HG03521 (cell line): Measurements from ENCODE around the gene MAPRE3.

ENCODE experiments used
- ATAC-seq: cut with Tn5 transposase; IDR thresholded peaks from one replicate; pipeline ENCODE4 v1.9.1; 2021; ENCODE audit warnings: mild to moderate bottlenecking, moderate library complexity; ENCODE audit not compliant: unreplicated experiment

The MAPRE3 gene

DNA sequence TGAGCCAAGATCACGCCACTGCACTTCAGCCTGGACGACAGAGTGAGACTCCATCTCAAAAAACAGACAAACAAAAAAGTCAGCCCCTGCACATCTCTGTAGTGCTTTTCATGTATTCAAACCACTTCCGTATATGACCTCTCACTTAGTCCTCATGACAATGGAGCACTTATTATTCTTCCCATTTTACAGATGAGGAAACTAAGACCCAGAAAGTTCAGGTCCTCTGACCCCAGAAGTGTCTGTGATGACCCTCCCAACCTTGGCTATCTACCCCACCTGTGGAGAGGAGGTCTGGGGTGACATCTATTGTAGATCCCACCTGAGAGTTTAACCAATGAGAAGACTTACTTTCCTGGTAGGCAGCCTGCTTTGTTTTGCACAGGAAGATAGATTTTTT lies 21.6 kb upstream of the MAPRE3 start:
- no peak for ATAC-seq

DNA sequence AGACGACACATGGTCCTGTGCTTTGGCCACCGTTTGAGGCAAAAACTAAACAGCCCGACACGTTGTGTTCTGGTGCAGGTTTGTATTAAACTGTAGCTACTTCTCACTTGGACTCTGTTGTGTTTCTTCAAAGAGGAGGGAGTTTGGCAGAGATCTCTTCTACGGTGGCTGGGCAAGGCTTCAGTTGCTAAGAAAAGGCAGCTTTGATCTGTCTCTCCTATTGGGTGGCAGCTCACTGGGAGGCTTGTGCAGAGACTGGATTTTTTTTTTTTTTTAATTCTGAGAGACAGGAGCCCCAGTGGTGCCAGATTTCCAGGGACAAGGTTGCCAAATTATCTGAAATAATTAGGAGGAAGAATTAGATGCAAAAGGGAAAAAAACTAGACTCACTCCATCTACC lies 20.2 kb upstream of the MAPRE3 start:
- no peak for ATAC-seq

DNA sequence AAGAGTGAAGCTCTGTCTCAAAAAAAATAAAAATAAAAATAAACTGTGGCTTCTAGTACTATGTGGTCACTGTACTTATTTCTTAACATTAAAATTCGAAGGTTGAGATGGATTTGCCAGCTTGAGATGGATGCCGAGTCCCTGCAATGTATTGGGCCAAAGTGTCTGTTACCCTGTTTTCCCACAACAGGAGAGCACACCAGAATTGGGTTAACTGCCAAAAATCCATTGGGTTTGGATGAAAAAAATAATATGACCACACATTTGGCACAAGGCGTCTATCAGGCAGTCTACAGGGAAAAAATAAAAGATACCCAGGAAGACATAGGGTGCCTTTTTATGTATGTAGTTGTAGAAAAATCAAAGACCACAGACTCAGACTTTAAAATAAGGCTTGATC lies 19.2 kb upstream of the MAPRE3 start:
- ATAC-seq: no peak

DNA sequence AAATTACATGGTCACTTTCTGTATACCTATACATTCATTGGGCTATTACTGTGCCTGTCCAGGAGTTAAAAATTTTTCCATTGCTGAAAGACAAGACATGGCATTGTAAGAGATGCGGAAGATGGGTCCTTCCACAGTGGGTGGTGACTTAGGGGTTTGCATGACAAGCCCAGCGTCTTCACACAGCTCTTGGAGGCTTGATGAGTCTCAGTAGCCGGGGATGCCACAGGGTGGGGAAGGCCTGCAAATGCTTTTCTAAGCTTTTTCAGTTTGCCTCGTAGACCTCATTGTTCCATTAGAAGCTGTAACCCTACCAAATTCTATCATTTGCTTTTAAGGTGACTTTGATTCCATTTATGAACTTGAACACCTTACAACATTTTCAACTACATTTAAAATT lies 18.1 kb upstream of the MAPRE3 start:
- no peak for ATAC-seq

DNA sequence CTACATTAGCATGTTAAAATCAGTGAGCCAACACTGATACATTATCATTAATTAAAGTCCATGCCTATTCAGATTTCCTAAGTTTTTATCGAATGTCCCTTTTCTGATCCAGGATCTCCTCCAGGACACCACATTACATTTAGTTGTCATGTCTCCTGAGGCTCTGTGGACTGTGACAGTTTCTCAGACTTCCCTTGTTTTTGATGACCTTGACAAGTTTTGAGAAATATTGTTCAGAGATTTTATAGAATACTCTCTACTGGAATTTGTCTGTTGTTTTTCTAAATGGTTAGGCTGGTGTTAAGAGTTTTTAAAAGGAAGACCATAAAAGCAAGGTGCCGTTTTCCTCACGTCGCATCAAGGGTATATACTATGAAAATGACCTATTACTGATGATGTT lies 16.3 kb upstream of the MAPRE3 start:
- no peak for ATAC-seq

DNA sequence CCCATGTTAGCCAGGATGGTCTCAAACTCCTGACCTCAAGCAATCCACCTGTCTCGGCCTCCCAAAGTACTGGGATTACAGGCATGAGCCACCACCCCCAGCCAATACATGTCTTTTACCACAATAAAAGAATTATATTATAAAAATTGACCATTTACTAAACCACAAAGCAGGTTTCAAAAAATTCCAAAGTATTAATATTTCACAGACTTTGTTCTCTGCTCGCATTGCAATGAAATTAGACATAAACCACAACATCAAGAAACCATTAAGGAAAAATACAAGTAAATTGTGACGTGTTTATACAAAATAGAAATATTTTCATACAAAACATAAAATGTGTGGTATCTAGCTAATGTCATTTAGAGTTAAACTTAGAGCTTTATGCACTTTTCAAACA lies 13.4 kb upstream of the MAPRE3 start:
- no peak for ATAC-seq

DNA sequence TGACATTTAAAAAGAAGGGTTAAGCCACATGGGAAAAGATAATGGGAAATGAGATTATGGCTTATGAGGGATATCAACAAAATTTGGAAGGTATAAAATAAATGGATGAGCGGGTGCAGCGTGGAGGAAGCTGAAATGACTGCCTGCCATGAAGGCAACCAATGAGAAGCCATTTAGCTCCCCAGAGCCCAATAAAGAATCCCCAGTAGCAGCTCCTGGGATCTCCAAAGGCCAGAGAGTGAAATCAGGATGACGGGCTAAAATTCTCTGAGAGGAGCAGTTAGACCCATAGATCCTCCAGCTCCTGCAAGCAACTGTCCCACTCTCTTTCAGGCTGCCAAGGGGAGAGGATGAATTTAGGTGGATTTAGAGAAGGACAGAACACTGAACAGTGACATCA lies 12.9 kb upstream of the MAPRE3 start:
- ATAC-seq: no peak

DNA sequence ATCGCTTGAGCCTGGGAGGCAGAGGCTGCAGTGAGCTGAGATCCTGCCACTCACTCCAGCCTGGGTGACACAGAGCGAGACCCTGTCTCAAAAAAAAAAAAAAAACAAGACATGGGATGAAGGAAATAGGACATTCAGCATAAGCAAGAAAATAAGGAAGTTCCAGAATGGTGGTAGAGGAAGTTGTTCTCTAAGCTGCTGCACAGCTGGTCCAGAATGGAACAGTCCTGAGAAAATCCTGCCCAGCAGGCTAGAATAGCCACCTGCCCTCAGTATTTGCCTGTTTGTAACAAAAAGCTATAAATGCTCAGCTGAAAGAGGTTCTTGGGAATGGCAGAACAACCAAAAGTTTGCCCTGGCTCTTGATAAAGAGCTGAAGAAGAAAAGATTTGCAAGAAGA lies 11.1 kb upstream of the MAPRE3 start:
- ATAC-seq: no peak

DNA sequence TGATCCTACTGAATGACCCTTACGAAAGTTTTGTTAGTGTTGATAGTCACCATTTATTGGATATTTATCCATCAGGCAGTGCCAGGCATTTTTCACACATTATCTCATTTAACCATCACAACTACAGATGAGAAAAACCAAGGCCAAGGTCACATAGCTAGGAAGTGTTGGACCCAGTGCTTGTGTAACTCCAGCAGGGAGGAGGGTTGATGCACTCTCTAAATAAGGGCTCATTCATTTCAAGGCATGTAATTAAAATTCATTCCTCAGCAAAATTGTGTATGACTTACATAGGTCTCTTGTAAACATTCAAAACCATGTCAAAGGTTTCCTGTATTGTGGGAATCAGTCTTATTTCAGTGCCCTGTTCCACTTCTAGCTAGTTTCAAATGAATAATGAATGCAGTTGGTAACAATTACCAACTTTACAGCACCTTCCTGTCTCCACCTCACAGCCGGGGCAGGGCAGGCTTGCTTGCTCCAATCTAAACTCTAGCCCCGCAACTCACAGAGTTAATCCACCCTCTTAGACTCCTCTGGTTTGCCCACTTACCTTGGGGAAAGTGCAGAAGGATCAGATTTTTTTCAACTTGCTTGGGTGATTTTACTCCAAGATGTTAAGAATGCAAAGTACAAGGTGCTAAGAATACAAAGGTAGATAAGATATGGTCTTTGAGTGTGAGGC lies 5.8 kb upstream of the MAPRE3 start:
- ATAC-seq: no peak

DNA sequence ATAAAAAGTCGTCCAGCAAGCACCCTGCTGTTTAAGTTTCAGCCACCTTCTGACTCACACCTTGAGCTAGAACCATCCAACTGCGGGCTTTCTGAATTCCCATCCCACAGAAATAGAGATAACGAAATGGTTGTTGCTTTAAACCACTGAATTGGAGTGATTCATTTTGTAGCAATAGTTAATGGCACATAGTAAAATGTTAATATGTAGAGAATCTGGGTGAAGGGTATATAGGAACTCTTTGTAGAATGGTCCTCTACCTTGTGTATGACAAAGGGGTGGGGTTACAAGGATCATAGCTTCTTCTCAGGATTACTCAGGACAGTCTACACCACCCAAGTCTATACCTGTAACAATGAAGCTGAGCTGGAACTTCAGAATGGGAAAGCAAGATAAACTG lies 2.4 kb upstream of the MAPRE3 start:
- ATAC-seq: no peak

DNA sequence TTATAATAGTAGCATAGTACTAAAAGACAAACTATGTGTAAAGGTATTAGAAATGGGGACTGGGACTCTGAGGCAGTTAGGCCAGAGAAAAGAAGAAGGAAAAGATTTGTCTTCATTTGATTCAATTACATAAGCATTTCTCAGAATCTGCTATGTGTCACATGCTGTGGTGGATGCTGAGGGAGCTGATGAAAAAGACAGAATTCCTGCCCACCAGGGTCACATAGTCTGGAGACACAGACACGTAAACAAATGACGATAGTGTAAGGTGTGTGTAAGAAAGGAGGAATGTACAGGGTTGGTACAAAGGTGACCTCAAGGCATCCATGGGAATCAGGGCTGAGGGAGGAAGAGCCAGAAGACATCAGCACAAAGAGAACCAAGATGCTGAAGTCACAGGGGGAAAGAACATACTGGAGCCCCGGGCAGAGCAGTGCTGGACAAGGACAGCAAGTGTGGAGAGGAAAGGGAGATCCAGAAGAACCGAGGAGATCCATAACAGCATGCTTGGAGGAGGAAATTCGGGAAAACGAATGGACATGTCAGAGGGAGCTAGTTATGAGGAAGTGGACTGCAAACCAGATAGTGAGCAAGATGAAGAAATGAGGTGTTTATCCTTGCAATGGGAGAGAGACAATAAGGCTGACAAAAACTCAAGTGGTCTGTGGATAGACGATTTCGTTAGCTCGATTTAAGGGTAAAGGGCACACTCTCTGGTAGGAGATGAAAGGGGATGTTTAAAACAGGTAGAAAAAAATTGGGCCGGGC lies 1.2 kb upstream of the MAPRE3 start:
- ATAC-seq: no peak

DNA sequence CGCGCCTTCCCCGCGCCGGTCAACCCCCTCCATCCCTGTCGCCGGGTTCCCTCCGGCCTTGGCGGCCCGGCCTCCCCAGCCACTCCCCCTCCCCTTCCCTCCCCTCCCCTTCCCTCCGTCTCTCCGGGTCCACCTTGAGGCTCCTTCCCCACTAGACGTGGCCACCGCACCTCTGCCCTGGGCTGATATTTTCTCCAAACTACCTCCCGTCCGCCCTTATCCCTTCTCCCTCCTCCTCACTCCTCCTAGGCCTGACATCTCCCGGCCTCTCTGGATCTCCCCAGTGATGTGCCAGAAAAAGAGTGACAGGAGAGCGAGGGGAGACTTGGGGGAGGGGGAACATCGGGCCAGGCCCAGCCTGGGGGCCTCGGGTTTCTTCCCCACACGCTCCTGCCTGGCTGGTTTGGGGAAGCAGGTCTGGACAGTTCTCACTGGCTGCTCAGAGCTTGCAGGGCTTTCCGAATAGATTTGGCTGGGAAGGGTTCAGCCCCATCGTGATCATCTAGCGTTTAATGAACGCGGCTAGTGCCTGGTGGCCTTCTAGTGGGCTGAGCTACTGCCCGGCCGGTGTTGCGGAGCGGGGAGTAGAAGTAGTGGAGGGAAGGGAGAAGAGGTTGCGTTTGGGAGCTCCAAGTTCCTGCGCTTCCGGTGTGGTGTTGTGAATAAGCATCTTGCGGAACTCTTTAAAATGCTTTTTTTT lies 641 bp downstream of the MAPRE3 start:
- ATAC-seq: no peak

DNA sequence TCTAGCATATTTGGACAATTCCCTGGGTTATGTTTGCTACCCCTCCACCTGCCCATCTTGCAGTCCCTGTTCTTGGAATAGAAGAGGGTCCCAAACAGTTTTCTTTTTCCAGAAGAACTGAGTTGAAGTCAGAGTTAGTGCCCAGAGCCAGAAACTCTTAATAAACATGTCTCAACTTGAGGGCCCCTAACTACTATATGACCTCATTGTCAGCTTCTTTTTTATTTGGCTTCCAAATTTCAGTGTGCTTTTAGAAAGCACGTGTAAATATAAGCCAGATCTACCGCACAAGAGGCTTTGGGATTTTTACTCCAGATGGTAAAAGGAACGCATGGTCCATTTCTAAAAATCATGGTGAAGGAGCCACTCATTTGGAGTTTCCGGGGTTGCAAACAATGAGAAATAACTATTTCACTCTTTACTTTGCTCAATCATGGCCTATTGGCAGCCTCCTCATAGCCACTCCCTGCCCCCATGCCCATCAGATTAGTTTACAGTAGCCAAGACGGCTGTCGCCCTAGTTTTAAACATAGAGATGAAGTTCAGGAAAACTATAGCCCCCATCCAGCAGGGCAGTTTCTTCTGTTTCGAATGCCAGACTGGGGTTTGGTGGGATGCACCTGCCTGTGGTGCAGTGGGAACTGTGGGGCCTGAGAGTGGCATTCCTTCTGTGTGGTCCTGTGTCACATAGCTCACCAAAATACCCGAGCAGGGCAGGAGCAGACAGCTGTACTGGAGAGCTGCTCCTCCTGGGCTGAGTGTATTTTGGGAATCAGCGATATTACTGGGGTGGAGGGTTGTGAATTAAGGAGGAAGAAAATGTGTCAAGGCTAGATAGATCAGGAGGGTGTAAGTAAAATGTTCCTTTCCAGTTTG lies 1.7 kb downstream of the MAPRE3 start:
- no peak for ATAC-seq

DNA sequence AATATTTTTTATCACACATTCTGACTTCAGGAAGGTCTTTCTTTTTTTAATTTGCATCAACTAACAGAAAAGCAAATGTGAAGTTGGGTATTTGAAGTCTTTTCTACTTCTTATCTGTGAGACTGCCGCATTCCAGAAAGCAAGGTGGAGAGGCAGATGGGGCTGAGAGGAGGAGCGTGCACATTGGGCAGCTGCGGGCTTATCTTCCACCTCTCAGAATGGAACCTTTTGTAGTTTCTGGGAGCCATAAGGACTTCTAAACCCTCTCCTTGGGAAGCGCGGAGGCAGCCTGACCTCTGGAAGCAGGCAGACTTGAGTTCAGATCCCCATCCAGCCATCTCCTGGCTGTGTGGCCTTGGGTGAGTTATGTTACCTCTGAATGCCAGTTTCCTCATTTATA lies 3.9 kb downstream of the MAPRE3 start:
- no peak for ATAC-seq

DNA sequence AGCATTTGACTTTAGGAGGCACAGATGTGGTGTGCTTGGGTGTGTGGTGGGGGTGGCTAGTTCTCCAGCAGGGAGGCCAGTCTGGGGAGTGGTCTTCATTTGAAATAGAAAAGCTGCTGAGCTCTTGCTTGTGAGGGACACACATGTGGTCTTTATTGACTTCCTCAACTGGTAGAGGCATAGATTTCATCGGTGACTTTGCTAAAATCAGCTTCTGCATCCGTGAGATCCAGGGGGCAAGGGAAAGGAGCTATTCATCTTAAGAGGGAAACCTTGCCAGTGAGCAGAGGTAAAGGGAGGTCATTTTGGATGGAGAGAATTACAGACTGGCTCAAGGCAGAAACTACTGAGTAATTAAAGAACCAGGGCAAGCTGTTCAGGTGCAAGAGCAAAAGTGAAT lies 4.7 kb downstream of the MAPRE3 start:
- no peak for ATAC-seq

DNA sequence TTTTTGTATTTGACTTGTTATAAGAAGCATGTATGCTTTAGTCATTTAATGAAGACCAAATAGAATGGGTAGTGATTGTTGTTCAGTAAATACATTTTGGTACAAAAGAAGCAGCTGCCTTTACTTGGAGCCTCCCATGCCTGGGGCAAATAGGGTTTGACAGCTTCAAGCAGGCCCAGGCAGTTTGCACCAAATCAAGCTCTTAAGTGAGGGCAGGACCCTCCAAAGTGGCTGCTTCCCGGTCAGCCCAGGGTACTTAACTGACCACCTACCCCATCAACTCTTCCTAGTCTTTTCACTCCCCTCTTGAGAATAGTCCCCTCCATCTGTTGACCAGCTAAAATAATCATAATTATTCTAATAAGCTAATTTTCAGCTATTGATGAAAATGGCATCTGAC lies 5.2 kb downstream of the MAPRE3 start:
- ATAC-seq: no peak

DNA sequence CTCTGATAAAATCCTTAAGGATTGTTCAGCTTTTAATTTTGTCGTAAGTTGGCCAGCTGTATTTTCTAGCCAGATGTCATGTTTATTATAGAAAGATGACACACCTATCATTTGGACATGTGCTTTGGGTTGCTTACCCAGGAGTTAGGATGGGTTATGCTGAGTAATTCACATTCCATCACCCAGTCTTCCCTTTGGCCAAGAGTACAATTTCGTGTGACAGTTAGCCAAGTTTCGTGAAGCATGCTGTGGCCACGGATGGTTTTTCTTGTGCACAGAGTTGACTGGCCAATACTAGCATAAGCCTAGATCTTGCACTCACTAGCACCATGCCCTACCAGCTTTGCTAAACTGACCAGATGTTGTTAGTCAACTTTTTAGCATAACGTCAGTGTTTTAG lies 5.8 kb downstream of the MAPRE3 start:
- no peak for ATAC-seq

DNA sequence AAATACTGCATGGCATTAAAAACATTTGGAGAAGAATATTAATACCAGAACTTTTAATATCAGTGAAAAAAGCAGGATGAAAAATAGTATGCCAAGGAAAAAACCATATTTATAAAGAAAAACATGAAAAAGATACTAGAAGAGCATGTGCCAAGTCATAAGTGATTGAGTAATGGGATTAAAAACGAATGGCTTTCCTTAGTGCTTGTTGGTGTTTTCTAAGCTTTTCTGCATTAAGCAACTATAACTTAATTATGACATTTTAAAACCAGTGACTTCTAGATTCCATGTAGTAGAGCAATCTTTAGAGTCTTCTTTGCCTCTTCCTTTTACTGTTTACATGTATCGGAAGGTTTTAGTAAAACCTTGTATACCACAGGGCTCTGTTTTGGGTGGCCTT lies 6.6 kb downstream of the MAPRE3 start:
- ATAC-seq: no peak

DNA sequence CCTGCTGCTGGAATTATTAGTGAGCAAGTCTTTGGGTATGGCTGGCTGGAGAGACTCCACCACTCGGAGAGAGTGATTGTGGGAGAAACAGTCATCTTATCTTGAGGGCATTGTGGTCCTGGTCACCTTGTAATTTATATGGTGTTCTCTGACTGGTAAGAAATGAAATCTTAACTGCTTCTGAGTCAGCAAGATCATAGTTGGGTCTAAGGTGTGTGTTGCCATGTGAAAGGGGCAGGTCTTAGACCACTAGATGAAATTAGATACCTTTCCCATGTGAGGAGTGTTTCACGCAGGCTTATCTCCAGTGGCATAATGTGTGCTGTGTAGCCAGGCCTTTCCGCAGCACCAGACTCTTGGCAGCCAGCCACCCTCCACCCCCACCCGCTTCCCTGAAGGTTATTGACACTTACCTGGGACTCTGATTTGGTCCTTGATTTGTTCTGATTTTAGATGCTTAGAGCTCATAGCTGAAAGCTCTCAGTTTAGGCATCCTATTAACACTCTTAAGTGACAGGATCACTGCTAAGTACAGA lies 7.7 kb downstream of the MAPRE3 start:
- ATAC-seq: no peak

DNA sequence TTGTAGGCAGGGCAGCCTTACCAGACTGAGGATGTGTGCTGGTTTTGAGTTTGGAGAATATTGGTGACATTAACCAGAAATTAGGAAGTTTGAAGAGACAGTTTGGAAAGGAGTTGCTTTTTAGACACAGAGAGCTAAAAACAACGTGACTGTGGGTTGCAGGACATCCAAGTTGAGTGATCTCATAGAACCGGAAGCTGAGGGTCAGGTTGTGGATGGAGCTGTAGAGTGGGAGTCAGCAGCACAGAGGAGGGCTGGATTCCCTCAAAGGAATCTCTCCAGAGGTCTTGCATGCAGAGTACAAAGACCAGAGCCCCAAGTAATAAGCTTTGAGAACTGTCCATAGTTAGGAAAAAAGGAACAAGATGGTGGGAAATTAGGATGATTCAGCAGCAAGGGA lies 9.3 kb downstream of the MAPRE3 start:
- no peak for ATAC-seq

DNA sequence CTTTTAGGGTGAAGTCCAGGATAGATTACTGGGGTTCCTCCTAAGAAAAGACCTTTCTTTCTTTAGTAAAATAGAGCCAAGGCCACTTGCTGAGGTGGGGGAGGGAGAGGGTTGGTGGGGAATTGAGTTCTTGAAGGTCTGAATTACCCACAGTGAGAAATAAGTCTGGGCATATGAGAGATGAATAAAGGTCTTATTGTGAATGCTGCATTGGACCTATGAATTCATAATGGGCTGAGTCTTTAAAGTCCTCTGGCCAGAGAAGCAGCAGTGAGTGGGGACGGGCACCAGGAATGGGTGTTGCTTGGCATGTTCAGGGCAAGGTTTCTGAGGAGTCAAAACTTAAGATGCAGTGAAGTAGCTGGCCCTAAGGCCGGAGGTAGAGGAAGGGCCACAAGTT lies 10.5 kb downstream of the MAPRE3 start:
- ATAC-seq: no peak
